PC-9 (cell line): ENCODE data around the gene ATP4B.

Experiments used
- CTCF ChIP-seq: fragments of 200-600 bp; sonication (generic); conservative IDR thresholded peaks from 2 replicates; pipeline ENCODE4 v1.6.1; 2017; ENCODE audit warnings: mixed run types, antibody characterized with exemption, mild to moderate bottlenecking, moderate library complexity
- EZH2 ChIP-seq: fragments of 200-600 bp; sonication (generic); IDR thresholded peaks from 2 replicates; pipeline ENCODE4 v1.8.0; 2017; ENCODE audit warnings: antibody characterized with exemption, low read depth

GRCh38 chr13:113618455-113618854, 39.5 kb downstream of the ATP4B start:
- no peak for TF ChIP-seq CTCF
- TF ChIP-seq EZH2 = no peak
